GM12878 (cell line): ENCODE results near the gene CHMP1B. TPM values are rescaled to one million over a fixed set of nuclear protein-coding genes. Genes with fewer than 3 reads are reported as not detected.

ENCODE experiments used
- ATAC-seq: fragments of 200-7000 bp; cut with Tn5 transposase; 3 replicates; pipeline ENCODE4 v1.9.1; 2020; ENCODE audit warnings: mild to moderate bottlenecking, moderate library complexity
- BruUV-seq: library from RNA; stranded (reverse); fragments of 400-500 nt; replicated peaks from 2 replicates; lab custom pipeline; 2021; lab: Mats Ljungman, UMichigan
- CTCF ChIA-PET: fragments of 300-600 bp; sonication (Branson Sonifier 250); formaldehyde crosslinking; extraction: SDS; loops from one replicate; lab custom pipeline; 2021; ENCODE audit warnings: inconsistent platforms; lab: Yijun Ruan, JAX
- POLR2A ChIA-PET: fragments of 350-600 bp; formaldehyde crosslinking; extraction: SDS; loops from one replicate; lab custom pipeline; 2021; ENCODE audit warnings: inconsistent platforms; lab: Charles Lee
- RAD21 ChIA-PET: fragments of 300-600 bp; sonication (Branson Sonifier 250); formaldehyde crosslinking; loops from one replicate; lab custom pipeline; 2023; ENCODE audit warnings: antibody characterized with exemption; ENCODE audit not compliant: unreplicated experiment; lab: Charles Lee
- SMC1A ChIA-PET: fragments of 300-600 bp; sonication (Branson Sonifier 250); formaldehyde crosslinking; loops from one replicate; lab custom pipeline; 2023; ENCODE audit not compliant: unreplicated experiment, uncharacterized antibody; lab: Charles Lee
- DNase-seq: peaks from one replicate; pipeline ENCODE4 v3.0.0-alpha.2; 2011; ENCODE audit warnings: low read depth, low spot score
- FAIRE-seq: peaks from 3 replicates; lab custom pipeline; 2011; peaks lifted over from hg19 to GRCh38; lab: Jason Lieb, UNC
- H2AFZ ChIP-seq: 2 replicates; pipeline ENCODE4 v1.6.0; 2011; ENCODE audit warnings: low read depth, low read length, control low read depth; ENCODE audit not compliant: control insufficient read depth
- H3K27ac ChIP-seq: 2 replicates; pipeline ENCODE4 v1.5.1; 2011; ENCODE audit warnings: control low read depth; ENCODE audit not compliant: control insufficient read depth, insufficient read depth
- H3K27me3 ChIP-seq, 2 experiments: replicated peaks in 1 of 2; 2 replicates each; pipeline versions ENCODE4 v1.6.0 to v1.6.1; 2011; ENCODE audit warnings: low read length in 1 of 2; ENCODE audit not compliant: control insufficient read depth in 2 of 2, insufficient read depth in 2 of 2
- H3K36me3 ChIP-seq, 2 experiments: 2 replicates each; pipeline ENCODE4 v1.5.1; 2011; ENCODE audit warnings: low read length in 1 of 2; ENCODE audit not compliant: control insufficient read depth in 2 of 2, insufficient read depth in 2 of 2
- H3K4me1 ChIP-seq: 2 replicates; pipeline ENCODE4 v1.6.1; 2011; ENCODE audit warnings: mild to moderate bottlenecking, low read length, moderate library complexity, mixed read lengths; ENCODE audit not compliant: control insufficient read depth, insufficient read depth
- H3K4me2 ChIP-seq: 2 replicates; pipeline ENCODE4 v1.6.0; 2011; ENCODE audit warnings: control low read depth; ENCODE audit not compliant: control insufficient read depth, insufficient read depth
- H3K4me3 ChIP-seq: fragments of 200-600 bp; sonication (generic); 2 replicates; pipeline ENCODE4 v1.5.1; 2016
- H3K79me2 ChIP-seq: 2 replicates; pipeline ENCODE4 v1.6.0; 2011; ENCODE audit warnings: low read length; ENCODE audit not compliant: control insufficient read depth, insufficient read depth
- H3K9ac ChIP-seq: 2 replicates; pipeline ENCODE4 v1.8.0; 2011; ENCODE audit warnings: low read length, control low read depth, mixed read lengths; ENCODE audit not compliant: control insufficient read depth, insufficient read depth
- H3K9me3 ChIP-seq: replicated peaks from 3 replicates; pipeline ENCODE4 v1.5.1; 2011; ENCODE audit warnings: mild to moderate bottlenecking, low read length; ENCODE audit not compliant: control insufficient read depth, insufficient read depth
- H4K20me1 ChIP-seq: 2 replicates; pipeline ENCODE4 v1.6.0; 2011; ENCODE audit not compliant: control insufficient read depth, insufficient read depth
- BRCA1 ChIP-seq: IDR thresholded peaks from 2 replicates; pipeline ENCODE4 v1.6.1; 2011; ENCODE audit warnings: low read depth, low read length, improper control_type of control experiment
- MXI1 ChIP-seq: fragments of 150-350 bp; IDR thresholded peaks from 2 replicates; pipeline ENCODE4 v1.6.1; 2011; ENCODE audit warnings: low read depth, mild to moderate bottlenecking, inconsistent platforms, low read length, improper control_type of control experiment
- STAT3 ChIP-seq: IDR thresholded peaks from 2 replicates; pipeline ENCODE4 v1.6.1; 2011; ENCODE audit warnings: low read depth, low read length, improper control_type of control experiment
- WGBS: methylation state at CpG from one replicate; pipeline ENCODE4 v1.1.6; 2016; ENCODE audit warnings: low lambda C conversion rate; ENCODE audit not compliant: insufficient replicate concordance, insufficient coverage; ENCODE audit errors: missing lambda C conversion rate; 5-methylcytosine and 5-hydroxymethylcytosine counted together
- in situ Hi-C: fragments of 300-500 bp; cut with MboI; formaldehyde crosslinking; loops from 9 replicates; pipeline ENCODE4 v1.14.3; 2018; ENCODE audit warnings: mixed read lengths
- intact Hi-C: fragments of 100-400 bp; cut with micrococcal nuclease; formaldehyde crosslinking; loops from one replicate; pipeline ENCODE4 v1.14.2; 2022; ENCODE audit not compliant: unreplicated experiment
- polyA plus RNA-seq, 11 experiments: library from polyadenylated mRNA; depleted of rRNA in 4 of 11; unstranded in 6 of 11; stranded (reverse) in 5 of 11; fragments of >200 nt; fragmentation: Nextera tagmentation in 4 of 11; fragmentation: Illumina TruSeq in 1 of 11; extraction: Ambion mirVana in 4 of 11; extraction: Trizol in 1 of 11; gene quantifications; 1 replicate in 1 of 11; 2 replicates in 10 of 11; pipeline versions ENCODE4 v1.2.1 to v1.2.3, GENCODE V29; 2011 to 2016; ENCODE audit warnings: inconsistent platforms in 2 of 11, missing spikeins in 2 of 11, low read depth in 1 of 11
- total RNA-seq, 4 experiments: library from RNA; depleted of rRNA in 3 of 4; stranded (reverse); fragments of >200 nt in 3 of 4; fragmentation: Illumina TruSeq in 1 of 4; extraction: Trizol in 1 of 4; gene quantifications; 2 replicates each; pipeline versions ENCODE4 v1.2.1 to v1.2.3, GENCODE V29; 2013 to 2021
- TF ChIP-seq, protein P1 (sequence below): fragments of 450-650 bp; conservative IDR thresholded peaks from 2 replicates; pipeline ENCODE4 v1.6.1; 2017; ENCODE audit warnings: mild to moderate bottlenecking, moderate library complexity
- TF ChIP-seq, protein P2 (sequence below): fragments of 450-650 bp; formaldehyde crosslinking; IDR thresholded peaks from 2 replicates; pipeline ENCODE4 v1.4.0; 2020; ENCODE audit warnings: mild to moderate bottlenecking, moderate library complexity

Gene CHMP1B
- total and polyA plus RNA-seq, 10 of the 15 experiments (the other 5 are each of a cell fraction or from before 2014, with no cell fraction given), result 8.5 to 24.0 (median 18.6) TPM

DNA sequence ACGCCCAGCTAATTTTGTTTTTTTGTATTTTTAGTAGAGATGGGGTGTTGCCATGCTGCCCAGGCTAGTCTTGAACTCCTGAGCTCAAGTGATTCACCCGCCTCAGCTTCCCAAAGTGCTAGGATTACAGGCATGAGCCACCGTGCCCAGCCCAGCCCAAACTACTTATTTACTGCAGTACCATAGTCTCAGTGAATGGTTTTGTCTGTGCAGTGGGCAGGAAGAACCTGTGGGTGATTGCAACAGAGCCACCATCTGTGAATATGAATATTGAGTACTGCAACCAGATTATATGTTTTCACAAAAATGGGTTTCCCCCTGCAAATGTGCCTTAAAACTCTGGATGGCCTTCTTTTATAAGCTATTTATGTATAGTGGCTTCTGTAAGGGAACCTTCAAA is 47.9 kb downstream of the CHMP1B start (continued):
- TF ChIP-seq, protein P1, sequence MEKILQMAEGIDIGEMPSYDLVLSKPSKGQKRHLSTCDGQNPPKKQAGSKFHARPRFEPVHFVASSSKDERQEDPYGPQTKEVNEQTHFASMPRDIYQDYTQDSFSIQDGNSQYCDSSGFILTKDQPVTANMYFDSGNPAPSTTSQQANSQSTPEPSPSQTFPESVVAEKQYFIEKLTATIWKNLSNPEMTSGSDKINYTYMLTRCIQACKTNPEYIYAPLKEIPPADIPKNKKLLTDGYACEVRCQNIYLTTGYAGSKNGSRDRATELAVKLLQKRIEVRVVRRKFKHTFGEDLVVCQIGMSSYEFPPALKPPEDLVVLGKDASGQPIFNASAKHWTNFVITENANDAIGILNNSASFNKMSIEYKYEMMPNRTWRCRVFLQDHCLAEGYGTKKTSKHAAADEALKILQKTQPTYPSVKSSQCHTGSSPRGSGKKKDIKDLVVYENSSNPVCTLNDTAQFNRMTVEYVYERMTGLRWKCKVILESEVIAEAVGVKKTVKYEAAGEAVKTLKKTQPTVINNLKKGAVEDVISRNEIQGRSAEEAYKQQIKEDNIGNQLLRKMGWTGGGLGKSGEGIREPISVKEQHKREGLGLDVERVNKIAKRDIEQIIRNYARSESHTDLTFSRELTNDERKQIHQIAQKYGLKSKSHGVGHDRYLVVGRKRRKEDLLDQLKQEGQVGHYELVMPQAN, result no peak
- TF ChIP-seq, protein P2, sequence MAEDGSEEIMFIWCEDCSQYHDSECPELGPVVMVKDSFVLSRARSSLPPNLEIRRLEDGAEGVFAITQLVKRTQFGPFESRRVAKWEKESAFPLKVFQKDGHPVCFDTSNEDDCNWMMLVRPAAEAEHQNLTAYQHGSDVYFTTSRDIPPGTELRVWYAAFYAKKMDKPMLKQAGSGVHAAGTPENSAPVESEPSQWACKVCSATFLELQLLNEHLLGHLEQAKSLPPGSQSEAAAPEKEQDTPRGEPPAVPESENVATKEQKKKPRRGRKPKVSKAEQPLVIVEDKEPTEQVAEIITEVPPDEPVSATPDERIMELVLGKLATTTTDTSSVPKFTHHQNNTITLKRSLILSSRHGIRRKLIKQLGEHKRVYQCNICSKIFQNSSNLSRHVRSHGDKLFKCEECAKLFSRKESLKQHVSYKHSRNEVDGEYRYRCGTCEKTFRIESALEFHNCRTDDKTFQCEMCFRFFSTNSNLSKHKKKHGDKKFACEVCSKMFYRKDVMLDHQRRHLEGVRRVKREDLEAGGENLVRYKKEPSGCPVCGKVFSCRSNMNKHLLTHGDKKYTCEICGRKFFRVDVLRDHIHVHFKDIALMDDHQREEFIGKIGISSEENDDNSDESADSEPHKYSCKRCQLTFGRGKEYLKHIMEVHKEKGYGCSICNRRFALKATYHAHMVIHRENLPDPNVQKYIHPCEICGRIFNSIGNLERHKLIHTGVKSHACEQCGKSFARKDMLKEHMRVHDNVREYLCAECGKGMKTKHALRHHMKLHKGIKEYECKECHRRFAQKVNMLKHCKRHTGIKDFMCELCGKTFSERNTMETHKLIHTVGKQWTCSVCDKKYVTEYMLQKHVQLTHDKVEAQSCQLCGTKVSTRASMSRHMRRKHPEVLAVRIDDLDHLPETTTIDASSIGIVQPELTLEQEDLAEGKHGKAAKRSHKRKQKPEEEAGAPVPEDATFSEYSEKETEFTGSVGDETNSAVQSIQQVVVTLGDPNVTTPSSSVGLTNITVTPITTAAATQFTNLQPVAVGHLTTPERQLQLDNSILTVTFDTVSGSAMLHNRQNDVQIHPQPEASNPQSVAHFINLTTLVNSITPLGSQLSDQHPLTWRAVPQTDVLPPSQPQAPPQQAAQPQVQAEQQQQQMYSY (CRISPR knock-in tag), result no peak

DNA sequence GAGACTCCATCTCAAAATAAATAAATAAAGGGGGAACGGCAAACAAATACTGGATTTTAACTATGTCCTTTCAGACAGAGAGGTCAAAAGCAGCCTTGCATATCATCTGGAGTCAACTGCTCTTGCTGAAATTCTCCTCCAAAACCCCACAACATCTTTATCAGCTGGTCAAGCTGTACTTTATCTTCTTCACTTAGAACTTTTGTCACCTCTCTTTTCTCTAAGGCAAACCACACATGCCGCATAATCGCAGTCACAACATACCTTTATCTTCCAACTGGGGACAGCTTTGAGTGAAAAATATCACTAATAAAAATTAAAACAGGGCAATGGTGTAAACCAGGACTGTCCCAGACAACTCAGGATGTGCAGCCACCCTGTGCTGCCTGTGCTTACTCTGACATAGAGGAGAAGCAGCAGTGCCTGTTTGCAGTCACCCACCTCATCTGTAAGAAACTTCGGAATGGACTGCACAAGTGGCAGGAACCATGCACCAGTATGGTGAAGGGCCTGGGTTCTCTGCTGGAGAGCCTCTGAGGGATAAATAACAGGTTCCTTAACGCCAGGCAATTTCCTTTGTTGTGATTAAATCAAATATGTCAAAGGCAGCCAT is 50.7 kb downstream of the CHMP1B start:
- intact Hi-C loops (no loop called here), in situ Hi-C loops (no loop called here)
- DNase-seq (no peak), ATAC-seq (no peak), FAIRE-seq (no peak)
- RAD21 ChIA-PET, result no interaction called here
- SMC1A ChIA-PET, result interaction anchor here (1.5 kb wide), 1 partner anchor 10 kb away, joined by 3 read pairs; no protein-coding TSS in a partner anchor
- no peak for TF ChIP-seq STAT3
- no peak for TF ChIP-seq BRCA1
- TF ChIP-seq MXI1, result no peak
- Histone ChIP-seq H3K27me3 (no peaks in the 10 kb centered on the region), H3K9me3 (no peaks in the 10 kb centered on the region), H3K79me2 (peaks cover 2% of the 10 kb centered on the region; the same call in 1 of the 2 replicates), H3K4me2 (no peak overlapping the region), H3K4me1 (peaks cover 2% of the 10 kb centered on the region; the same call in 1 of the 2 replicates), H4K20me1 (no peaks in the 10 kb centered on the region), H3K4me3 (no peak overlapping the region), H2AFZ (no peak overlapping the region), H3K9ac (no peak overlapping the region), H3K36me3 (peaks cover 0 to 5% of the 10 kb centered on the region in 2 experiments; a peak in 3 of 4 replicates), H3K27ac (no peak overlapping the region)
- 94% methylated on average over 5 of the region's 5 CpGs for WGBS
- no TSS peak for BruUV-seq
- CTCF ChIA-PET, result no interaction called here
- POLR2A ChIA-PET, result no interaction called here
